Uterus (tissue), 2 donors: ENCODE results near the gene PRKCE.

ENCODE experiments used
- POLR2A ChIP-seq, 2 donors: fragments of 450-650 bp; IDR thresholded peaks; one replicate each; pipeline ENCODE4 v1.6.1; 2016; ENCODE audit warnings: antibody characterized with exemption in 2 of 2, mild to moderate bottlenecking in 1 of 2, moderate library complexity in 1 of 2
- TF ChIP-seq, protein P1 (sequence below), 4 experiments: fragments of 200-600 bp in 2 of 4; fragments of 450-650 bp in 2 of 4; sonication (generic) in 2 of 4; IDR thresholded peaks; one replicate each; pipeline ENCODE4 v1.5.1; 2016 to 2019; ENCODE audit warnings: antibody characterized with exemption in 4 of 4, mild to moderate bottlenecking in 2 of 4, moderate library complexity in 1 of 4

DNA sequence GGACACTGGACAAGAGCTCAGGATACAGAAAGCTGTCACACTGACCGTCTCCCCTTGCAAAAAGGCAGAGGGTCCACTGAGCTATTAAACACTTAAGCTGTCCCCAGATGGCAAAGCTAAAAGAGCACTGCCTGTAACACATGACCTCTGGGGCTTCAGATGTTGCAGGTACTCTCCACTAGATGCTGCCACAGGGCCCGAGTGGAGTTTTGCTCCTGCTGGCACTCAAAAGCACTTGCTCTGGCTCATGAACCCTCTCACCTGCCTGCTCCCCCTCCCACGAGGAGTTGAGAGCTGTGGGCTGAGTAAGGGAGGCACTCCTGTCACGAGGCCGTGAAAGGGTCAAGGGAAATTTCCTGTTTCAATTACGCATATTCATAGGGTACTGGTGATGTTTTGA is 227.9 kb downstream of the PRKCE start:
- TF ChIP-seq, protein P1, sequence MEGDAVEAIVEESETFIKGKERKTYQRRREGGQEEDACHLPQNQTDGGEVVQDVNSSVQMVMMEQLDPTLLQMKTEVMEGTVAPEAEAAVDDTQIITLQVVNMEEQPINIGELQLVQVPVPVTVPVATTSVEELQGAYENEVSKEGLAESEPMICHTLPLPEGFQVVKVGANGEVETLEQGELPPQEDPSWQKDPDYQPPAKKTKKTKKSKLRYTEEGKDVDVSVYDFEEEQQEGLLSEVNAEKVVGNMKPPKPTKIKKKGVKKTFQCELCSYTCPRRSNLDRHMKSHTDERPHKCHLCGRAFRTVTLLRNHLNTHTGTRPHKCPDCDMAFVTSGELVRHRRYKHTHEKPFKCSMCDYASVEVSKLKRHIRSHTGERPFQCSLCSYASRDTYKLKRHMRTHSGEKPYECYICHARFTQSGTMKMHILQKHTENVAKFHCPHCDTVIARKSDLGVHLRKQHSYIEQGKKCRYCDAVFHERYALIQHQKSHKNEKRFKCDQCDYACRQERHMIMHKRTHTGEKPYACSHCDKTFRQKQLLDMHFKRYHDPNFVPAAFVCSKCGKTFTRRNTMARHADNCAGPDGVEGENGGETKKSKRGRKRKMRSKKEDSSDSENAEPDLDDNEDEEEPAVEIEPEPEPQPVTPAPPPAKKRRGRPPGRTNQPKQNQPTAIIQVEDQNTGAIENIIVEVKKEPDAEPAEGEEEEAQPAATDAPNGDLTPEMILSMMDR (IDR thresholded peaks at IDR 0.05): no peak
- TF ChIP-seq POLR2A (IDR thresholded peaks at IDR 0.05): no peak
